ENCODE measurements around the gene NF1. TPM values are rescaled to one million over a fixed set of nuclear protein-coding genes. Genes with fewer than 3 reads are reported as not detected.
"Not testable (repeated sequence)": the region's sequence is repeated elsewhere in the genome, so short reads cannot be mapped to it uniquely, and the experiment has no call there.

NF1 gene
- total RNA-seq, 2 experiments from 2014 or later: 22.1 to 26.2 TPM

DNA sequence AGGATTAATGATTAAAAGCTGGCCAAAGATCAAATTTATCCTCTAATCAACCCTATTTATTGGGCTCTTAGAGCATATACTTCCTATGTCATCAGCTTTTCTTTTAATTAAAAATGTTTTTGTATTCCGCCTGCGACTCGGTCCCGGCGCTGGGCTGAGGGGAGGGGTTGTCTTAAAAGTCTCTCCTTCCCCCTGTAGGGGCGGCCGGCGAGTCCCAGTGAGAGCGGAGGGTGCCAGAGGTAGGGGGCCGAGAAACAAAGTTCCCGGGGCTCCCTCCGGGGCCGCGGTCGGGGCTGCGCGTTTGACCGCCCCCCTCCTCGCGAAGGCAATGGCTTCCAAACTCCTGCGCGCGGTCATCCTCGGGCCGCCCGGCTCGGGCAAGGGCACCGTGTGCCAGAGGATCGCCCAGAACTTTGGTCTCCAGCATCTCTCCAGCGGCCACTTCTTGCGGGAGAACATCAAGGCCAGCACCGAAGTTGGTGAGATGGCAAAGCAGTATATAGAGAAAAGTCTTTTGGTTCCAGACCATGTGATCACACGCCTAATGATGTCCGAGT, 250.5 kb downstream of the NF1 start:
- H3K4me3 Mint-ChIP-seq; DNase-seq; H3K27ac Mint-ChIP-seq; intact Hi-C loops (cut with DNase I, micrococcal nuclease); H3K27me3 Mint-ChIP-seq; H3K4me1 Mint-ChIP-seq; H3K9me3 Mint-ChIP-seq (ENCODE audit: low read depth); ATAC-seq; CTCF ChIA-PET; POLR2A ChIA-PET: not testable (repeated sequence)
- peaks cover 10% of the 10 kb centered on the region for H3K36me3 Mint-ChIP-seq (ENCODE audit: low read depth)

DNA sequence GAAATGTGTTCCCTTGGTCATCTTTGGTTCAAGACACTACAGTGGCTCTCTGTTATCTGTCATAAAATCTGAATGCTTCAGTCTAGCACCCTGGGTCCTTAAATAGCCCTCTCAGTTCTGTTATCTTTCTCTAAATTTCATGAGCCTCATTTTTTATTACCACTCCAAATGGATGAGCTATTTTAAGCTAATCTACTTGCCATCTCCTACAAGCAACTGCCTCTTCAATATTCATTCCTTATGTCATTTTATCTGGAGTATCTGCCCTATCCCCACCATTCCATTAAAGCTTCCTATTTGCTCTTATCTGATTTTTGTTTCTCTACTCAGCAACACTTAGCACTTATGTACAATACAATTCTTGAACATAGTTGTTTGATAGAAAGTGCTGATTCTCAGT, 254.7 kb downstream of the NF1 start:
- no peak for ATAC-seq
- Mint-ChIP-seq H3K4me3 (no peak overlapping the region), H3K27ac (no peak overlapping the region), H3K9me3 (ENCODE audit: low read depth) (no peaks in the 10 kb centered on the region), H3K4me1 (no peaks in the 10 kb centered on the region), H3K36me3 (ENCODE audit: low read depth) (peaks cover 14% of the 10 kb centered on the region), H3K27me3 (no peaks in the 10 kb centered on the region)
- ChIA-PET POLR2A (no interaction called here), CTCF (interaction anchor here (0.7 kb wide), 1 partner anchor 9 kb away, joined by 5 read pairs; no protein-coding TSS in a partner anchor)
- intact Hi-C loops (cut with DNase I, micrococcal nuclease): no loop called here
- no peak for DNase-seq

DNA sequence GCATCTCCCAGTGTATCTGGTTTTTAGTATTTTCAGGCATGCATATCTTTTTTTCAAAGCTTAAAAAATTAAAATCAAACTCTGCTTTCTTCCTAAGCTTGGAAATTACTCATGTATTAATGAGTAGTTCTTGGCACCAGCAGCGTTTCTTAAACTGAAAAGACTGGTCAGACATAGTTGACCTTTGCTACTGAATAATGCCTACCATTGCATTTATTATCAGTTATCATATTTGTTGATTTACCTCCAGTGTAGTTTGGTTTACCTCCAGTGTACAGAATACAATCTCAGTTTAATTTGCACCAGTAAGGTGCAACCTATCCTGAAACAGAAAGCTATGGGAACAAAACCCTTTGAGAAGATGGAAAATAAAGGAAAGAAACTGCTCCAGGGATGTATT, 261.2 kb downstream of the NF1 start:
- H3K27ac Mint-ChIP-seq: no peak overlapping the region
- peaks cover 22% of the 10 kb centered on the region for H3K36me3 Mint-ChIP-seq (ENCODE audit: low read depth)
- H3K4me3 Mint-ChIP-seq: no peak overlapping the region
- H3K27me3 Mint-ChIP-seq: no peaks in the 10 kb centered on the region
- ChIA-PET POLR2A (no interaction called here), CTCF (interaction anchor here (0.7 to 1.6 kb wide), 3 partner anchors 12 to 139 kb away, joined by 3 to 7 read pairs (median 3); no protein-coding TSS in a partner anchor)
- intact Hi-C loops (cut with DNase I, micrococcal nuclease): no loop called here
- H3K9me3 Mint-ChIP-seq (ENCODE audit: low read depth): no peaks in the 10 kb centered on the region
- ATAC-seq (no peak), DNase-seq (no peak)
- no peaks in the 10 kb centered on the region for H3K4me1 Mint-ChIP-seq

DNA sequence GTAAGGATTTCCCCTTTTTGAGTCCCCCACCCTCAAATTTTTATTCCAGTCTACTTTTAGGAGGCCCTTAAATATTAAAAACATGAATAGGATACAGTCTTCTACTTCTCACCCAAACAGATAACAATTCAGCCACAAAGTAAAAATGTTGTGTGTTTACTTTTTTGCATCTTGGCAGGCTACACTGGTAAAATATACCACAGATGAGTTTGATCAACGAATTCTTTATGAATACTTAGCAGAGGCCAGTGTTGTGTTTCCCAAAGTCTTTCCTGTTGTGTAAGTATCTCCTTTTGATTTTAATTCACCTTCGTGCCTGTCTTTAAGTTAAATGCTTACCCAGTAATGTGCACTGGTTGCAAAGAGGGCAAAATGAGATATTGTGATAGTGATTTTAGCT, 262.3 kb downstream of the NF1 start:
- Mint-ChIP-seq H3K27ac (no peak overlapping the region), H3K36me3 (ENCODE audit: low read depth) (peaks cover 26% of the 10 kb centered on the region), H3K9me3 (ENCODE audit: low read depth) (no peaks in the 10 kb centered on the region), H3K27me3 (no peaks in the 10 kb centered on the region), H3K4me1 (no peaks in the 10 kb centered on the region), H3K4me3 (no peak overlapping the region)
- DNase-seq (no peak), ATAC-seq (no peak)
- ChIA-PET CTCF (interaction anchor here (1.3 kb wide), 1 partner anchor 140 kb away, joined by 3 read pairs; no protein-coding TSS in a partner anchor), POLR2A (no interaction called here)
- intact Hi-C loops (cut with DNase I, micrococcal nuclease): no loop called here

DNA sequence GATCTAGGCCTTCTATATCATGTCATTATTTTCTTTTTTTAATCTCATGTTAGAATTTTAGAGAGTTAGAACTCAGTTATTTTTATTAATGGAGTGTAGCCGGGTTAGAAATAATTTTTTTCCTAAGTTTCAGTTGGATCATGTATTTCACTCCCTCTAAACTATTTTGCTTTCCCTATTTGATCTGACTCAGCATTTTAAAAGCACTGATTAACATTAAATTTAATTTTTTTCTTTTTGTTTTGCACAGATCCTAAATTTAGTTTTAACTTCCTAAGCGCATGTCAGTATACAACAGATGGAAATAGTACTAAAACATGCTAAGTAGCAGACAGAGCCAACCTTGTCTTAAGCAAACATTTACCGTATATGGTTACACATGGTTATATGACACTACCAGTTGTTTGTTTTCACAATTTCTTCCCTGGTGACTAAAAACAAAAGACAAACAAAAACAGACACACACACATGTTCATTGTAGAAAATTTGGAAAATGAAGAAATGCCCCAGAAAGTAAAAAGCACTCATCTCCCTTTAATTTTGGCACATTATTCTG, 263.1 kb downstream of the NF1 start:
- ChIA-PET POLR2A (no interaction called here), CTCF (no interaction called here)
- intact Hi-C loops (cut with DNase I, micrococcal nuclease): no loop called here
- no peaks in the 10 kb centered on the region for H3K9me3 Mint-ChIP-seq (ENCODE audit: low read depth)
- H3K36me3 Mint-ChIP-seq (ENCODE audit: low read depth): peaks cover 24% of the 10 kb centered on the region
- H3K27ac Mint-ChIP-seq: no peak overlapping the region
- H3K27me3 Mint-ChIP-seq: no peaks in the 10 kb centered on the region
- H3K4me1 Mint-ChIP-seq: no peaks in the 10 kb centered on the region
- ATAC-seq: no peak
- H3K4me3 Mint-ChIP-seq: no peak overlapping the region
- DNase-seq: no peak

DNA sequence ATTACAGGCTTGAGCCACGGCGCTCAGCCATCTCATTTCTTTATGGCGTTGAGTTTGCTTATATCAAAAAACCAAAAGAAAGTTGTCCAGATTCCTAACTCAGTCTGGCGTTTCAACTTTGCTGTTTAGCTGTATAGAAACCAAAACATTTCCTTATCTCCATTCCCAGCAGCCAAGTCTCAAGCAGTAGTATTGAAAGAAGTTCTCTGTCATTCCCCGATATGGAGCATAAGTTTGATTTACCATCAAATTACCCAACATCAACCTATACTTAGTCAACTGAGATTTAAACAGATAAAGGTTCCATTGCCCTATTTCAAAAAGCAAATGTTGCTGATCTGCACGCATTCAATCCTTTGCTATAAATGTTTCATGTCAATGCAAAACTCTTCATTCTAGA, 269.2 kb downstream of the NF1 start:
- no peaks in the 10 kb centered on the region for H3K9me3 Mint-ChIP-seq (ENCODE audit: low read depth)
- CTCF ChIA-PET: no interaction called here
- peaks cover 12% of the 10 kb centered on the region for H3K36me3 Mint-ChIP-seq (ENCODE audit: low read depth)
- no peak overlapping the region for H3K4me3 Mint-ChIP-seq
- intact Hi-C loops (cut with DNase I, micrococcal nuclease): no loop called here
- POLR2A ChIA-PET: no interaction called here
- H3K27ac Mint-ChIP-seq: no peak overlapping the region
- ATAC-seq (no peak), DNase-seq (no peak)
- no peaks in the 10 kb centered on the region for H3K4me1 Mint-ChIP-seq
- H3K27me3 Mint-ChIP-seq: no peaks in the 10 kb centered on the region

DNA sequence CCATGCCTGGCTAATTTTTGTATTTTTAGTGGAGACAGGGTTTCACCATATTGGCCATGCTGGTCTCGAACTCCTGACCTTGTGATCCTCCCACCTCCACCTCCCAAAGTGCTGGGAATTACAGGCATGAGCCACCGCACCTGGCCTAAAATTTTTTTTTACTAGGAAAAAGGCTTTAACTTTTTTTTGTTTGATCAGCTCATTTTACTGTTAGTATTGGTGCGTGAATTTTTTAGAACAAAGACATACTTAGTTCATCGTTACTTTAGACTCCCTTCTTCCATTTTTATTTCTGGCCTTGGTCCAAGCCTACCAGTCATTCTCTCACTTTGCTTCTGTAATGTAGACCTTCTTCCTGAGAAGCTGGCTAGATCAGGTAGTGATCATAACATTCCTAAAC, 271.3 kb downstream of the NF1 start:
- Mint-ChIP-seq H3K27me3 (no peaks in the 10 kb centered on the region), H3K4me3 (no peak overlapping the region), H3K4me1 (peaks cover 5% of the 10 kb centered on the region), H3K27ac (no peak overlapping the region), H3K9me3 (ENCODE audit: low read depth) (no peaks in the 10 kb centered on the region), H3K36me3 (ENCODE audit: low read depth) (peaks cover 6% of the 10 kb centered on the region)
- intact Hi-C loops (cut with DNase I, micrococcal nuclease): no loop called here
- ATAC-seq: no peak
- ChIA-PET CTCF (interaction anchor here (0.7 to 1.1 kb wide), 4 partner anchors 11 to 157 kb away, joined by 3 read pairs; no protein-coding TSS in a partner anchor), POLR2A (no interaction called here)
- no peak for DNase-seq

DNA sequence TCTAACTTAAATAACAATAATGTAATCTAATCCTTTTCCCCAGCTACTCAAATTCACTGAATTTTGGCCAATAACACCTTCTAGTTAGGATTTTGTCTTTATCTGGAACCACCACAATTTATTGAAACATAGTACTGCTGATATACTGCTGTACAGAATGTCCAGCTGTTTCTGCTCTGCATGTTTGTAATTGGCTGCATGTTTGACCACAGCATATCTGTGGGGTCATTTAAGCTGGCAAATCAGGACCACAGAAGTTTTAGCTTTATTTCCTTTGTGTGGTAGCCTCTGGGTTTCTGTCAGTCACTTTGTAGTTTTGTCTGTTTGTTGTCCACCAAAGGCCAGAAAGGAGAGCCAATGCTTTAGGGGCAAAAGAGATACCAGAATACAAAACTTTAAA, 274.5 kb downstream of the NF1 start:
- Mint-ChIP-seq H3K4me3 (no peak overlapping the region), H3K9me3 (ENCODE audit: low read depth) (no peaks in the 10 kb centered on the region), H3K4me1 (peaks cover 22% of the 10 kb centered on the region), H3K27ac (no peak overlapping the region), H3K36me3 (ENCODE audit: low read depth) (peaks cover 2% of the 10 kb centered on the region), H3K27me3 (no peaks in the 10 kb centered on the region)
- DNase-seq (no peak), ATAC-seq (no peak)
- ChIA-PET POLR2A (no interaction called here), CTCF (interaction anchor here (0.6 to 1.2 kb wide), 5 partner anchors 18 to 515 kb away, joined by 3 read pairs; no protein-coding TSS in a partner anchor)
- intact Hi-C loops (cut with DNase I, micrococcal nuclease): loop anchor here in 1 of 2 experiments (2.0 kb wide), 1 partner anchor 36 kb away; no protein-coding TSS in a partner anchor

DNA sequence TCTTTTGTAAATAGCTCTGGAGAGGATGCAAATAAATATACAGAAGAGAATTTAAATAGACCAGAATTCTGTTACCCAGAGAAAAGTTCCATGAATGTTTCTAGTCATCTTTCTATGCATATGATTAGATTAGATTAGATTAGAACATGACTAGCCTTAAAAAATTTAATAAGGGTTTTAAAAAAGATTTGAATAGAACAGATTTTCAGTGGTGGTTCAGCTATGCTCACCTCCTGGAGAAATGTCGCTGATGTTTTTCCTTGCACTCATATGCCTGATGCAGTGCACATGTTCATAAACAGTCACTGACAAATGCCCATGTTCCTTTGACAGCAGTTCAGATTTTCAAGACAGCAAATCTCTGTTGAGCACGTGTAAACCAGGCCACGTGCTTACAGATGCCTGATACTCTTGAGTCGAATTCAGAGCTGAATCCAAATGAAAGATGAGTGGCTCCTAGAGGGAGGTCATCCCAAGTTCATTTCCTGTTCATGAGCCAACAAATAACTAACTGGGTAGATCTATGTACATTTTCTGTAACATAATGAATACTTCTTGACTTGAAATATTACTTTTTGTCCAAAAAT, 276.8 kb downstream of the NF1 start:
- no peaks in the 10 kb centered on the region for H3K36me3 Mint-ChIP-seq (ENCODE audit: low read depth)
- DNase-seq (peak; percentile 39), ATAC-seq (peak; percentile 65)
- H3K4me3 Mint-ChIP-seq: no peak overlapping the region
- intact Hi-C loops (cut with DNase I, micrococcal nuclease): loop anchor here (2.0 to 5.0 kb wide), 5 partner anchors 51 to 399 kb away; partner anchors contain the start of genes EVI2A (in 1 of the 2) and RNF135 (in 1 of the 2)
- no peak overlapping the region for H3K27ac Mint-ChIP-seq
- H3K4me1 Mint-ChIP-seq: peaks cover 22% of the 10 kb centered on the region
- ChIA-PET CTCF (interaction anchor here (0.6 to 2.5 kb wide), 10 partner anchors 11 to 401 kb away, joined by 3 to 17 read pairs (median 4); partner anchors contain the start of gene RNF135), POLR2A (no interaction called here)
- H3K27me3 Mint-ChIP-seq: no peaks in the 10 kb centered on the region
- no peaks in the 10 kb centered on the region for H3K9me3 Mint-ChIP-seq (ENCODE audit: low read depth)

DNA sequence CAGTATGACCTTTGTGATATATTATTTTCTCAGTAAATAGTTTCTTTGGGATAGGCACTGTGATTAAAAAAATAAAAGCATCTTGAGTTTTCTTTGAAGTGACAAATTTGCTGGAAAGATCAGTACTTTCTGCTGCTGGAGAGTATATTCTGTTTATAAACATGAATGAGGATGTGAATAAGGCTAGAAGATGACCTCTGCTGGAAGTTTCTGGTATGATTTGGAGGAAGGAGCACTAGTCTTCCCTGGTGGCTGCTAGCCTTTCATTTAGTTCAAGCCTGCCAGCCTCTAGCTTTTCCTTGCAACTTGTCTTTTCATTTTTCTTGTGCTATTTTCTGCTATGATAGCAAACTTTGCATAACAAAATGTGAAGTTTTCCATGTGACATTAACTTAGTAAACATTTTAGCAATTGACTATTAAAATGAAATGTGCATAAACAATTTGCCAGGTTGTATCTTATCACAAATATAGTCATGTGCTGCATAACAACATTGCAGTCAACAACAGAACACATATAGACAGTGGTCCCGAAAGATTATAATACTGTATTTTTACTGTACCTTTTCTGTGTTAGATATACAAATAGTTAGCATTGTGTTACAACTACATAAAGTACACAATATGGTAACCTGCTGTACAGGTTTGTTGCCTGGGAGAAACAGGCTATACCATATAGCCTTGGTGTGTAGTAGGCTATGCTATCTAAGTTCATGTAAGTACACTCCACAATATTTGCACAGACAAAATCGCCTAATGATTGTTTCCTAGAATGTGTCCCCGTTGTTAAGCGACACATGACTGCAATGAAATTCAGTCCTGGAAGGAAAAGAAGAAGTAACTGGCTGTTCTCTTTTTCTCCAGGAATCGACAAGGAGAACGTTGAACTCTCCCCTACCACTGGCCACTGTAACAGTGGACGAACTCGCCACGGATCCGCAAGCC, 278.6 kb downstream of the NF1 start:
- no peak overlapping the region for H3K4me3 Mint-ChIP-seq
- no peaks in the 10 kb centered on the region for H3K27me3 Mint-ChIP-seq
- intact Hi-C loops (cut with DNase I, micrococcal nuclease): loop anchor here (1.0 to 5.0 kb wide), 7 partner anchors 53 to 401 kb away; partner anchors contain the start of genes EVI2A (in 1 of the 2) and RNF135 (in 1 of the 2)
- H3K27ac Mint-ChIP-seq: no peak overlapping the region
- ChIA-PET CTCF (interaction anchor here (0.7 to 2.5 kb wide), 23 partner anchors 11 to 403 kb away, joined by 3 to 17 read pairs (median 4); partner anchors contain the start of genes EVI2A and RNF135), POLR2A (no interaction called here)
- H3K9me3 Mint-ChIP-seq (ENCODE audit: low read depth): no peaks in the 10 kb centered on the region
- peaks cover 22% of the 10 kb centered on the region for H3K4me1 Mint-ChIP-seq
- no peaks in the 10 kb centered on the region for H3K36me3 Mint-ChIP-seq (ENCODE audit: low read depth)
- DNase-seq (peak; percentile 27), ATAC-seq (peak; percentile 85)

DNA sequence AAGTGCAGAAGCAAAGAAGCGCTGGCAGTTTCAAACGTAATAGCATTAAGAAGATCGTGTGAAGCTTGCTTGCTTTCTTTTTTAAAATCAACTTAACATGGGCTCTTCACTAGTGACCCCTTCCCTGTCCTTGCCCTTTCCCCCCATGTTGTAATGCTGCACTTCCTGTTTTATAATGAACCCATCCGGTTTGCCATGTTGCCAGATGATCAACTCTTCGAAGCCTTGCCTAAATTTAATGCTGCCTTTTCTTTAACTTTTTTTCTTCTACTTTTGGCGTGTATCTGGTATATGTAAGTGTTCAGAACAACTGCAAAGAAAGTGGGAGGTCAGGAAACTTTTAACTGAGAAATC, 279.3 kb downstream of the NF1 start:
- CTCF ChIA-PET: interaction anchor here (1.0 to 2.0 kb wide), 4 partner anchors 11 to 274 kb away, joined by 3 to 6 read pairs (median 4); no protein-coding TSS in a partner anchor

More for the DNA sequence above, 279.3 kb downstream of the NF1 start:
- ATAC-seq (no peak), DNase-seq (no peak)
- Mint-ChIP-seq H3K27ac (no peak overlapping the region), H3K4me1 (peaks cover 22% of the 10 kb centered on the region), H3K9me3 (ENCODE audit: low read depth) (no peaks in the 10 kb centered on the region), H3K27me3 (no peaks in the 10 kb centered on the region), H3K36me3 (ENCODE audit: low read depth) (no peaks in the 10 kb centered on the region), H3K4me3 (no peak overlapping the region)
- intact Hi-C loops (cut with DNase I, micrococcal nuclease): loop anchor here (5.0 kb wide), 2 partner anchors 362 to 402 kb away; partner anchors contain the start of gene RNF135 (in 1 of the 2)
- POLR2A ChIA-PET: no interaction called here

Data from activated CD4-positive, alpha-beta T cell treated with anti-CD3 and anti-CD28 coated beads for 36 hours (primary cell).